Suprapubic skin (tissue), 4 donors: Measurements from ENCODE around the gene PARP14.

Source experiments
- CTCF ChIP-seq, 2 donors: fragments of 200-600 bp in 1 of 2; fragments of 450-650 bp in 1 of 2; sonication (generic) in 1 of 2; IDR thresholded peaks; one replicate each; pipeline ENCODE4 v1.5.1; 2016 to 2019; ENCODE audit warnings: antibody characterized with exemption in 2 of 2, mild to moderate bottlenecking in 1 of 2, moderate library complexity in 1 of 2
- EP300 ChIP-seq: sonication (generic); formaldehyde crosslinking; IDR thresholded peaks from one replicate; pipeline ENCODE4 v1.6.1; 2017; ENCODE audit warnings: antibody characterized with exemption
- POLR2A ChIP-seq, 2 donors: fragments of 450-650 bp; IDR thresholded peaks; one replicate each; pipeline ENCODE4 v1.6.1; 2017; ENCODE audit warnings: antibody characterized with exemption in 2 of 2, mild to moderate bottlenecking in 2 of 2, moderate library complexity in 2 of 2
- POLR2AphosphoS5 ChIP-seq, 3 donors: sonication (generic); formaldehyde crosslinking; IDR thresholded peaks; one replicate each; pipeline ENCODE4 v1.6.1; 2017; ENCODE audit warnings: antibody characterized with exemption in 3 of 3

GRCh38 chr3:122727766-122728165, 47.1 kb downstream of the PARP14 start:
- TF ChIP-seq CTCF (IDR thresholded peaks at IDR 0.05) (no peak), POLR2A (IDR thresholded peaks at IDR 0.05) (no peak), POLR2AphosphoS5 (IDR thresholded peaks at IDR 0.05) (no peak), EP300 (no peak)
